Astrocyte of the cerebellum (primary cell): ENCODE results near the gene SLC9A8.
"Not testable (repeated sequence)": the region's sequence is repeated elsewhere in the genome, so short reads cannot be mapped to it uniquely, and the experiment has no call there.

Experiments
- DNase-seq: peaks from one replicate; pipeline ENCODE4 v3.0.0-alpha.2; 2011; ENCODE audit warnings: low read depth
- H3K4me3 ChIP-seq: 2 replicates; pipeline ENCODE4 v1.5.1; 2011; ENCODE audit warnings: mild to moderate bottlenecking, low read depth, low read length, moderate library complexity
- in situ Hi-C: cut with HindIII; loops from 2 replicates; pipeline ENCODE4 v1.10.0; 2017; ENCODE audit warnings: low sequenced_read_pairs
- TF ChIP-seq, protein P1 (sequence below): IDR thresholded peaks from 2 replicates; pipeline ENCODE4 v1.5.1; 2012; ENCODE audit warnings: low read length, low read depth, moderate library complexity, mild to moderate bottlenecking; ENCODE audit errors: missing control alignments

The SLC9A8 gene

DNA sequence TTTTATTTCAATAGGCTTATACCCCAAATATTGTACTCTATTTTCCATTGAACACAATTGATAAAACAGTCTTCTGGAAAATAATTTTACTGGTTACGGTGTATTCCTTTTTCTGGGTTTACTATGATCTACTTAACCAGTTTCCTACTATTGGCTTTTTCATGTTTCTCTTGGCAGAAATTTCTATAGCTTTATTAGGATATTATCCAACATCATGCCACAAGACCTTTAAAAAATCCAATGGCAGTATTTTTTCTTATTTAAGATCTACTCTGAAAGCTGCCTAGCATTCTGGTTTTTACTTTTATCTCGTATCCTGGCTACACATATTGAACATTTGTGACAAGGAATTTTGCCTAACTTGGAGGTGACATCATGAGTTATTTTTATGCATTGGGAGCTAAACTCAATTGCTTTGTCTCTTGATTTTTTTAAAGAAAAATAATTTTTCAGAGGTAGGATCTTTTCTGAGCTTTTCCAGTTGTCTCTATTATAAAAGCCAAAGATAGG lies 45.5 kb downstream of the SLC9A8 start:
- TF ChIP-seq, protein P1, sequence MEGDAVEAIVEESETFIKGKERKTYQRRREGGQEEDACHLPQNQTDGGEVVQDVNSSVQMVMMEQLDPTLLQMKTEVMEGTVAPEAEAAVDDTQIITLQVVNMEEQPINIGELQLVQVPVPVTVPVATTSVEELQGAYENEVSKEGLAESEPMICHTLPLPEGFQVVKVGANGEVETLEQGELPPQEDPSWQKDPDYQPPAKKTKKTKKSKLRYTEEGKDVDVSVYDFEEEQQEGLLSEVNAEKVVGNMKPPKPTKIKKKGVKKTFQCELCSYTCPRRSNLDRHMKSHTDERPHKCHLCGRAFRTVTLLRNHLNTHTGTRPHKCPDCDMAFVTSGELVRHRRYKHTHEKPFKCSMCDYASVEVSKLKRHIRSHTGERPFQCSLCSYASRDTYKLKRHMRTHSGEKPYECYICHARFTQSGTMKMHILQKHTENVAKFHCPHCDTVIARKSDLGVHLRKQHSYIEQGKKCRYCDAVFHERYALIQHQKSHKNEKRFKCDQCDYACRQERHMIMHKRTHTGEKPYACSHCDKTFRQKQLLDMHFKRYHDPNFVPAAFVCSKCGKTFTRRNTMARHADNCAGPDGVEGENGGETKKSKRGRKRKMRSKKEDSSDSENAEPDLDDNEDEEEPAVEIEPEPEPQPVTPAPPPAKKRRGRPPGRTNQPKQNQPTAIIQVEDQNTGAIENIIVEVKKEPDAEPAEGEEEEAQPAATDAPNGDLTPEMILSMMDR = no peak
- DNase-seq = no peak
- no peak overlapping the region for H3K4me3 ChIP-seq
- in situ Hi-C loops = no loop called here

DNA sequence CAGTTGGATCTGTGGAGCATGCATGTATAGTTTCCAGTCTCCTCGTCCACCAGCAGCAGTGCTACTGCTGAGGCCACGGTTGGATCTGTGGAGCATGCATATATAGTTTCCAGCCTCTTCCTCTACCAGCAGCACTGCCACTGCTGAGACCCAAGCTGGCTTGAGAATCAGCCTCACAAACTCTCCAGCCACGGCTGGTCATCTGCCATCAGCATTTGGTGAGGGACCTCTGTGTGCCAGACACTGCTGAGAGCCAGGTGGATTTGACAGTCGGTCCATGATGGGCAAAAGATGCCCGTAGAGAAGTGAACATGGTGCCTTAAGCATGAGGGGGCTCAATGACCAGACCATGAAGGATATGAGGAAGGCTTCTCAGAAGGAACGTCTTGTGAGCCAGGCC lies 46.4 kb downstream of the SLC9A8 start:
- in situ Hi-C loops = no loop called here
- H3K4me3 ChIP-seq = no peak overlapping the region
- TF ChIP-seq, protein P1 = no peak
- no peak for DNase-seq

DNA sequence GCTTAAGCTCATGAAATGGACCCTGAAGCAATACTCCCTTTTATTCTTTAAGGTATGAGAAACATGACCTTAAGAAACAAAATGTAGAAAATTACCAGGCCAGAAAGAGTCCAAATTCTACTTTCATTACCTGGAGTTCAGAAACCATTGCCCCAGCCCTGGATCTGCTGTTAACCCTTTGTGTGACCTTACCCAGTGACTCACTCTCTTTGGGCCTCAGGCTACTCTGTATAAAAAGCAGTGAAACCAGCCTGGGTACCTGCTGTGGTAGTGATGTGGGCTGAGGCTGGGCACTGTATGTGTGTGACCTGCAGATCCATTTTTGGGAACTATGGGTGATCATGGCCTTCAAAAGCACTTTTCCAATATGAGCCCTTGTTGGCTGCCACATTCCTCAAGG lies 47.2 kb downstream of the SLC9A8 start:
- in situ Hi-C loops = no loop called here
- H3K4me3 ChIP-seq = no peak overlapping the region
- TF ChIP-seq, protein P1 = no peak
- no peak for DNase-seq

DNA sequence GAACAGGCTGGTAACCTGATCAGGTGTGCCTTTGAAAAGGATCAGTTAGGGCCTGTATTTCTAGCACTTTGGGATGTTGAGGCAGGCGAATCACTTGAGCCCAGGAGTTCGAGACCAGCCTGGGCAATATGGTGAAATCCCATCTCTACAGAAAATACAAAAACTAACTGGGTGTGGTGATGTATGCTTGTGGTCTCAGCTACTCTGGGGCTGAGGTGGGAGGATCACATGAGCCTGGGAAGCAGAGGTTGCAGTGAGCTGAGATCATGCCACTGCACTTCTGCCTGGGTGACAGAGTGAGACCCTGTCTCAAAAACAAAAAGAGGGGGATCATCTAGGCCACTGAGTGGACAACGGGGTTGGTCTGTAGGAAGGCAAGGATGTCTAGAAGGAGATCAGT lies 48.6 kb downstream of the SLC9A8 start:
- DNase-seq, H3K4me3 ChIP-seq, in situ Hi-C loops: not testable (repeated sequence)

DNA sequence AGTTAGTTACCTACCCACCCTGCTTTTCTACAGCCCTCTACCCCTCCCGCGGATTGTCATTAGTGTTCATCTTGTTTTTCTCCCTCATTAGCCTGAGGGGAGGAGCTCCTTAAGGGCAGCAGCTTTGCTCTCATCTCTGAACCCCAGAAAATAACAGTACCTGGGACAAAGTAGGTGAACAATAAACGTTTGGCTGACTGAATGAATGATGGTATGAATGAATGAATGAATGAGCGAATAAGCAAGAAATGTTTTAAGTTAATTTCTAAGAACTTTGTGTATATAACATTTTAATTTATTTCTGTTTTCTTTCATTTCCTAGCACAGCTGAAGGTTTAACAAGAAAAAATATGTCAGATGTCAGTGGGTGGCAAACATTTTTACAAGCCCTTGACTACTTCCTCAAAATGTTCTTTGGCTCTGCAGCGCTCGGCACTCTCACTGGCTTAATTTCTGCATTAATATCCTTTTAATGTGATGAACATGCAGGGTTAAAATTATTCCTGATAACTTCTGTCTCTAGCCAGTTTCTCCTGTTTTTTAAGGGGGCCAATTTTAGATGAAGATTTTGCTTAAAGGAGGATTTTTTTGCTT lies 50.1 kb downstream of the SLC9A8 start:
- no peak overlapping the region for H3K4me3 ChIP-seq
- TF ChIP-seq, protein P1 = no peak
- in situ Hi-C loops = no loop called here
- DNase-seq = no peak

DNA sequence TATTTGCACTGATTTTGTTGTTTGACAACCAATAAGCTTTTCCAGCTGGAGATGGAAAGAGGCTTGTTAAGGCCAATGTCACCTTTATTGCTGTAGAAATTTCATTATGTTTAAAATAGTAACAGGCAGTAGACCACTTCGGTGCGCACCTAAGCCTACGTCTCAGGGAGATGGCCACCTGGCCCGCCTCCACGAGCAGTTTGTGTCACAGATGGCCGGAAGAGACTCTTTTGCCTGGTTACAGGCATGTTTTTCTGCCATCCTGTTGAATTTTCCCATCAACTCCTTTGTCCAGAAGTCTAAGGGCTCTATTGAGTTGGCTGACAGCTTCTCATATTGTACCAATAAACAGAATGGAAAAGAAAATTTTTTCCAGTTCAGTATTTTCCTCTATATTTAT lies 51.0 kb downstream of the SLC9A8 start:
- H3K4me3 ChIP-seq = no peak overlapping the region
- no peak for DNase-seq
- TF ChIP-seq, protein P1 = no peak
- in situ Hi-C loops = no loop called here

DNA sequence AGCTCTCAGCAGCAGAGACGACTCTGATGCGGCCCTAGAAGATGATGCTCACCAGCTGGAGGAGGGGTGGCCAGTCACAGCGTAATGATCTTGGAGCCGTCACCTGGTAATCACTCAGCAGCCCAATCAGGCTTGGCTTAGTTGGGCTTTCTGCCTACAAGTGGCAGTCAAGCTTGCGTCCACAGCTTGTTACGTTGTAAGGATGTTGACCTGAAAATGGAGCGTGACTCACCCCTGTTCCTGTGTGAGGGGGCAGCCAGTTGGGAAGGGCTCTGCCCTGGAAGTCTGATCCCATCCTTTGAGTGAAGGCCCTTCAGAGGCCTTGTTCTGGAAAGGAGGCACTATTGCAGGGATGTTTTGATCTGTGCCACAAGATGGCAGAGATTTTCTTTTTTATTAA lies 52.9 kb downstream of the SLC9A8 start:
- in situ Hi-C loops = no loop called here
- DNase-seq = no peak
- H3K4me3 ChIP-seq = no peak overlapping the region
- TF ChIP-seq, protein P1 = no peak
